ENCODE results near the gene NLRP10. TPM values are rescaled to one million over a fixed set of nuclear protein-coding genes. Genes with fewer than 3 reads are reported as not detected.

The NLRP10 gene
- total RNA-seq, 2 donors from 2014 or later = 0.15 TPM; not detected in 1

DNA sequence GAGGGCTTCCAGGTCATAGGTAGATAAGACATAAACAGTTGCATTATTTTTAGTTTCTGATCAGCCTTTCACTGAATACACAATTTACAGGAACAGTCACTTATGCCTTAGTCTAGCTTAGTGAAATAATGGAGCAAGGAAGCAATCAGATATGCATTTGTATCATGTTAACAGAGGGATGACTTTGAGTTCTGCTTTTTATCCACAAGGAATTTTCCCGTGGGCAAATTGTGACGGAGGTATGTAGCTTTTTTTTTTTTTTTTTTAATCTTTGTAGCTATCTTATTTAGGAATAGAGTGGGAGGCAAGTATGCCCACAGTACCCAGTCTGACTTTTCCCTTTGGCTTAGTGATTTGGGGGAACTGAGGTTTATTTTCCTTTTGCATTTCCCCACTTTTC is 3.4 kb upstream of the NLRP10 start:
- Mint-ChIP-seq H3K27me3 (ENCODE audit: insufficient read depth) (no peaks in the 10 kb centered on the region), H3K27ac (no peak overlapping the region), H3K36me3 (ENCODE audit: low read depth) (no peaks in the 10 kb centered on the region), H3K4me1 (peaks cover 25% of the 10 kb centered on the region), H3K9me3 (no peaks in the 10 kb centered on the region), H3K4me3 (no peak overlapping the region)
- no peak for DNase-seq
- no peak overlapping the region for H3K27ac ChIP-seq (ENCODE audit: low read depth, low read length)
- H3K27me3 ChIP-seq (ENCODE audit: control insufficient read depth, insufficient read depth, low read length, poor library complexity, severe bottlenecking) = no peaks in the 10 kb centered on the region
- no peak overlapping the region for H3K4me3 ChIP-seq (ENCODE audit: low read length)
- no peaks in the 10 kb centered on the region for H3K4me1 ChIP-seq (ENCODE audit: control insufficient read depth, insufficient read depth, low read length)
- WGBS, 2 experiments (ENCODE audit: insufficient coverage in 1 of 2, insufficient read length in 1 of 2) = 91% methylated on average over 2 of the region's 2 CpGs; no CpG with 5 or more reads in 1 of the 2 experiments
- no peaks in the 10 kb centered on the region for H3K36me3 ChIP-seq (ENCODE audit: control insufficient read depth, insufficient read depth, low read length)
- H3K9ac ChIP-seq (ENCODE audit: extremely low read depth, low read length, poor library complexity, severe bottlenecking) = no peak overlapping the region
- no peaks in the 10 kb centered on the region for H3K9me3 ChIP-seq (ENCODE audit: control insufficient read depth, low read length)
- TF ChIP-seq, protein P1, sequence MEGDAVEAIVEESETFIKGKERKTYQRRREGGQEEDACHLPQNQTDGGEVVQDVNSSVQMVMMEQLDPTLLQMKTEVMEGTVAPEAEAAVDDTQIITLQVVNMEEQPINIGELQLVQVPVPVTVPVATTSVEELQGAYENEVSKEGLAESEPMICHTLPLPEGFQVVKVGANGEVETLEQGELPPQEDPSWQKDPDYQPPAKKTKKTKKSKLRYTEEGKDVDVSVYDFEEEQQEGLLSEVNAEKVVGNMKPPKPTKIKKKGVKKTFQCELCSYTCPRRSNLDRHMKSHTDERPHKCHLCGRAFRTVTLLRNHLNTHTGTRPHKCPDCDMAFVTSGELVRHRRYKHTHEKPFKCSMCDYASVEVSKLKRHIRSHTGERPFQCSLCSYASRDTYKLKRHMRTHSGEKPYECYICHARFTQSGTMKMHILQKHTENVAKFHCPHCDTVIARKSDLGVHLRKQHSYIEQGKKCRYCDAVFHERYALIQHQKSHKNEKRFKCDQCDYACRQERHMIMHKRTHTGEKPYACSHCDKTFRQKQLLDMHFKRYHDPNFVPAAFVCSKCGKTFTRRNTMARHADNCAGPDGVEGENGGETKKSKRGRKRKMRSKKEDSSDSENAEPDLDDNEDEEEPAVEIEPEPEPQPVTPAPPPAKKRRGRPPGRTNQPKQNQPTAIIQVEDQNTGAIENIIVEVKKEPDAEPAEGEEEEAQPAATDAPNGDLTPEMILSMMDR (conservative IDR thresholded peaks at IDR 0.05) = no peak

DNA sequence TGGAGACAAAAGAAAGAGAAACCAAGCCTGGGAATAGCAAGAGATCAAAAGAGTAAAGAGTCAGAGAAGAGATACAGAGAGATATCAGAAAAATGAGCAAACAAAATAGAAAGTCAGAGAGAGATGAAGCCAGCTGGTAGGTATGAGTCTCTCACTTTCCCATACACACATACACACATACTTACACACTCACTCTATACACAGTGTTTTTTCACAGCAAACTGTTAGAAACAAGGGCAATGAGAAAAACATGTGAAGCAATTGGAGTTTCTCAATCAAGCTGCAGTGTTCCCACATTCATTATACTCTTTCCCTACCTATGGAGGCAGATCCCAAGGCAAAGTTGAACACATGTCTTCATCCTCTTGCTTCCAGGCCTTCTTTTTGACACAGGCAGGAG is 2.6 kb upstream of the NLRP10 start:
- peaks cover 25% of the 10 kb centered on the region for H3K4me1 Mint-ChIP-seq
- TF ChIP-seq, protein P1 (conservative IDR thresholded peaks at IDR 0.05) = no peak
- Histone ChIP-seq H3K4me3 (ENCODE audit: low read length) (no peak overlapping the region), H3K9me3 (ENCODE audit: control insufficient read depth, low read length) (no peaks in the 10 kb centered on the region), H3K36me3 (ENCODE audit: control insufficient read depth, insufficient read depth, low read length) (no peaks in the 10 kb centered on the region), H3K27ac (ENCODE audit: low read depth, low read length) (no peak overlapping the region), H3K4me1 (ENCODE audit: control insufficient read depth, insufficient read depth, low read length) (no peaks in the 10 kb centered on the region), H3K27me3 (ENCODE audit: control insufficient read depth, insufficient read depth, low read length, poor library complexity, severe bottlenecking) (no peaks in the 10 kb centered on the region), H3K9ac (ENCODE audit: extremely low read depth, low read length, poor library complexity, severe bottlenecking) (no peak overlapping the region)
- no peaks in the 10 kb centered on the region for H3K9me3 Mint-ChIP-seq
- H3K27ac Mint-ChIP-seq = no peak overlapping the region
- DNase-seq = no peak
- no peaks in the 10 kb centered on the region for H3K27me3 Mint-ChIP-seq (ENCODE audit: insufficient read depth)
- H3K4me3 Mint-ChIP-seq = no peak overlapping the region
- no peaks in the 10 kb centered on the region for H3K36me3 Mint-ChIP-seq (ENCODE audit: low read depth)

DNA sequence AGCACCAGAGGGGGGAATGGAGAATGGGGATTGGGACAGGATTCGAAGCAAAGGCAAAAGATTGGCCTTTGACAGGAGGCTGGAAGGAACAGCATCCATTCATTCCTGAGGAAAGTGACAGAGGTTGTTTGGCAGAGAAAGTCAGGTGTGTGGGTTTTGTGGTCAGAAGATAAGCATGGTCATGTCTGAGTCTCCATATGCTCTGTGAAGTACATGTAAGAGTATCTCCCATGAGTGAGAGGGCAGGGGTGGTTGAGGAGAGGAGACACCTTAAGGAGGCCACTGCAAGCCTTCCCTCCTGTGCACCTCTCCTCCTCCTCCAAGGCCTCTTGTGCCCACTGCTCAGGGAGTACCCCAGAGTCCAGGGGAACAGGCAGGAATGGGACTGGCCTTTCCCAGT is 1.9 kb upstream of the NLRP10 start:
- H3K4me1 ChIP-seq (ENCODE audit: control insufficient read depth, insufficient read depth, low read length) = no peaks in the 10 kb centered on the region
- H3K27me3 ChIP-seq (ENCODE audit: control insufficient read depth, insufficient read depth, low read length, poor library complexity, severe bottlenecking) = no peaks in the 10 kb centered on the region
- TF ChIP-seq, protein P1 (conservative IDR thresholded peaks at IDR 0.05) = no peak
- H3K9ac ChIP-seq (ENCODE audit: extremely low read depth, low read length, poor library complexity, severe bottlenecking) = no peak overlapping the region
- Mint-ChIP-seq H3K27ac (no peak overlapping the region), H3K36me3 (ENCODE audit: low read depth) (no peaks in the 10 kb centered on the region), H3K4me3 (no peak overlapping the region), H3K4me1 (peaks cover 25% of the 10 kb centered on the region), H3K27me3 (ENCODE audit: insufficient read depth) (no peaks in the 10 kb centered on the region), H3K9me3 (no peaks in the 10 kb centered on the region)
- H3K4me3 ChIP-seq (ENCODE audit: low read length) = no peak overlapping the region
- no peak overlapping the region for H3K27ac ChIP-seq (ENCODE audit: low read depth, low read length)
- WGBS, 2 experiments (ENCODE audit: insufficient coverage in 1 of 2, insufficient read length in 1 of 2) = 83 to 92% methylated on average over 1 of the region's 1 CpG
- H3K9me3 ChIP-seq (ENCODE audit: control insufficient read depth, low read length) = no peaks in the 10 kb centered on the region
- no peak for DNase-seq
- H3K36me3 ChIP-seq (ENCODE audit: control insufficient read depth, insufficient read depth, low read length) = no peaks in the 10 kb centered on the region

Measured in endodermal cell (in vitro differentiated cells).